Right atrium auricular region (tissue), 2 donors: ENCODE data around the gene SLC5A5. TPM values are rescaled to one million over a fixed set of nuclear protein-coding genes. Genes with fewer than 3 reads are reported as not detected.

Experiments used
- DNase-seq: peaks from one replicate; pipeline ENCODE4 v3.0.0-alpha.2; 2019; ENCODE audit warnings: low spot score
- H3K27ac ChIP-seq, 2 donors: fragments of 200-600 bp; sonication (generic); 1 replicate in 1 of 2; 2 replicates in 1 of 2; pipeline ENCODE4 v1.5.1; 2016 to 2019
- H3K27me3 ChIP-seq, 2 donors: fragments of 200-600 bp; sonication (generic); one replicate each; pipeline versions ENCODE4 v1.5.1 to v1.6.0; 2017 to 2019
- H3K36me3 ChIP-seq: fragments of 200-600 bp; sonication (generic); one replicate; pipeline ENCODE4 v1.5.1; 2016
- H3K4me1 ChIP-seq, 2 donors: fragments of 200-600 bp; sonication (generic); one replicate each; pipeline versions ENCODE4 v1.5.1 to v1.6.0; 2017 to 2019
- H3K4me3 ChIP-seq, 2 donors: fragments of 200-600 bp; sonication (generic); 1 replicate in 1 of 2; 2 replicates in 1 of 2; pipeline ENCODE4 v1.5.1; 2017 to 2019; ENCODE audit warnings: mild to moderate bottlenecking in 1 of 2, moderate library complexity in 1 of 2
- H3K9me3 ChIP-seq, 2 donors: fragments of 200-600 bp; sonication (generic); one replicate each; pipeline ENCODE4 v1.5.1; 2019
- CTCF ChIP-seq, 2 donors: fragments of 200-600 bp; sonication (generic); IDR thresholded peaks; one replicate each; pipeline ENCODE4 v1.5.1; 2019; ENCODE audit warnings: antibody characterized with exemption in 2 of 2
- total RNA-seq, 2 donors: library from RNA; depleted of rRNA; stranded (reverse); fragments of >200 nt; gene quantifications; one replicate each; pipeline ENCODE4 v1.1.0, GENCODE V29; 2016

SLC5A5 gene
- total RNA-seq, 2 donors from 2014 or later, result not detected

GRCh38 chr19:17931532-17932191 lies 59.9 kb downstream of the SLC5A5 start:
- H3K4me1 ChIP-seq, result peaks cover 0 to 19% of the 10 kb centered on the region in 2 donors
- H3K4me3 ChIP-seq, result peak overlapping the region in 1 of 2 donors; percentile 89
- no peak for TF ChIP-seq CTCF (IDR thresholded peaks at IDR 0.05)
- H3K36me3 ChIP-seq, result peaks cover 6% of the 10 kb centered on the region
- DNase-seq, result no peak
- H3K9me3 ChIP-seq, result no peaks in the 10 kb centered on the region
- H3K27ac ChIP-seq, result no peak overlapping the region
- H3K27me3 ChIP-seq, result no peaks in the 10 kb centered on the region

- peak within 1 kb of the TSS; percentile 83 to 91 for H3K27ac ChIP-seq
- H3K4me1 ChIP-seq, result peaks cover 0 to 19% of the 10 kb centered on the region in 2 donors
- TF ChIP-seq CTCF (IDR thresholded peaks at IDR 0.05), result peak; percentile 48 to 77
- peak within 1 kb of the TSS; percentile 89 to 92 for H3K4me3 ChIP-seq
- H3K27me3 ChIP-seq, result no peaks in the 10 kb centered on the region
- H3K9me3 ChIP-seq, result no peaks in the 10 kb centered on the region
- H3K36me3 ChIP-seq, result peaks cover 6% of the 10 kb centered on the region
- peak; percentile 88 for DNase-seq
Observed at GRCh38 chr19:17932485-17933338, 61.0 kb downstream of the SLC5A5 start, which contains the start of gene CCDC124. Gene CCDC124 (plus strand): TSS chr19:17933015. CDS start chr19:17936421, 3,406 bp downstream.

GRCh38 chr19:17933414-17934129 lies 61.8 kb downstream of the SLC5A5 start:
- peak overlapping the region; percentile 83 to 91 for H3K27ac ChIP-seq
- H3K36me3 ChIP-seq, result peaks cover 6% of the 10 kb centered on the region

GRCh38 chr19:17936379-17936778 lies 64.6 kb downstream of the SLC5A5 start:
- H3K27ac ChIP-seq, result no peak overlapping the region

More at GRCh38 chr19:17933414-17934129, 61.8 kb downstream of the SLC5A5 start:
- H3K27me3 ChIP-seq, result no peaks in the 10 kb centered on the region
- peaks cover 0 to 19% of the 10 kb centered on the region in 2 donors for H3K4me1 ChIP-seq
- H3K4me3 ChIP-seq, result peak overlapping the region; percentile 89 to 92
- H3K9me3 ChIP-seq, result no peaks in the 10 kb centered on the region
- TF ChIP-seq CTCF (IDR thresholded peaks at IDR 0.05), result no peak
- DNase-seq, result no peak

More at GRCh38 chr19:17936379-17936778, 64.6 kb downstream of the SLC5A5 start:
- TF ChIP-seq CTCF (IDR thresholded peaks at IDR 0.05), result no peak
- DNase-seq, result no peak
- Histone ChIP-seq H3K4me1 (peaks cover 0 to 19% of the 10 kb centered on the region in 2 donors), H3K36me3 (peaks cover 13% of the 10 kb centered on the region), H3K27me3 (no peaks in the 10 kb centered on the region), H3K9me3 (no peaks in the 10 kb centered on the region), H3K4me3 (no peak overlapping the region)
